HG02938 (cell line): Measurements from ENCODE around the gene UBE2K.
"Not testable (repeated sequence)": the region's sequence is repeated elsewhere in the genome, so short reads cannot be mapped to it uniquely, and the experiment has no call there.

ENCODE experiments used
- ATAC-seq: cut with Tn5 transposase; IDR thresholded peaks from one replicate; pipeline ENCODE4 v1.9.1; 2021; ENCODE audit warnings: mild to moderate bottlenecking, moderate library complexity; ENCODE audit not compliant: unreplicated experiment

UBE2K gene, protein sequence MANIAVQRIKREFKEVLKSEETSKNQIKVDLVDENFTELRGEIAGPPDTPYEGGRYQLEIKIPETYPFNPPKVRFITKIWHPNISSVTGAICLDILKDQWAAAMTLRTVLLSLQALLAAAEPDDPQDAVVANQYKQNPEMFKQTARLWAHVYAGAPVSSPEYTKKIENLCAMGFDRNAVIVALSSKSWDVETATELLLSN

DNA sequence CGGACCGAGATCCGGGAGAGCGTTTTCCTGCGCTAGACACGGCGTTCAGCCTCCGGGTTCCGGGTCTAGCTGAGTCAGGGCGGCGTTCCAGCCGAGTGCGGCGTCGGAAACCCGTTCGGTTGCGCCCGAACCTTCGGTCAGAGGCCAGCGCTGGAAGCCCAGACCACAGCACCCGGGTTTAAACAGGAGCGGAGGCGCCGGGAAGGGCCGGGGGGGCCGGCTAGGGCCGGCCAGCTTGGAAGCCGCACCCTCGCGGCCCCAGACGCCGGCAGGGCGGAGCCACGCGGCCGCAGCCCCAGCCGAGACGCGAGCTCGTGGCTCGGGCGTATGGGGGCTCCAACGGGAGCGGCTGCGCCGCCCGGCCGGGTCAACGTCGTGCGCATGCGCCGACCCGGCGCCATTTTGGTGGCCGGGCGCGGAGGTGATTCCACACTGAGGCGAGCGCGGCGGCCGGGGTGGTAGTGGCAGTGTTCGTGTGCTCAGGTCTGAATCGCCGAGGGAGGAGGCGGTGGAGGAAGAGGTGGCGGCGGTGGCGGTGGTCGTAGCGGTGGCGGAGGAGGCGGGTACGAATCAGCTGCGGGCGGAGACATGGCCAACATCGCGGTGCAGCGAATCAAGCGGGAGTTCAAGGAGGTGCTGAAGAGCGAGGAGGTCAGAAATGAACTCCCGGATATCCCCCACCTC lies at the start of gene UBE2K:
UBE2K (plus strand) TSS at position 397 of the 684 bp plus-strand sequence; CDS start at position 589, 192 bp downstream.
- ATAC-seq = peak; percentile 55

DNA sequence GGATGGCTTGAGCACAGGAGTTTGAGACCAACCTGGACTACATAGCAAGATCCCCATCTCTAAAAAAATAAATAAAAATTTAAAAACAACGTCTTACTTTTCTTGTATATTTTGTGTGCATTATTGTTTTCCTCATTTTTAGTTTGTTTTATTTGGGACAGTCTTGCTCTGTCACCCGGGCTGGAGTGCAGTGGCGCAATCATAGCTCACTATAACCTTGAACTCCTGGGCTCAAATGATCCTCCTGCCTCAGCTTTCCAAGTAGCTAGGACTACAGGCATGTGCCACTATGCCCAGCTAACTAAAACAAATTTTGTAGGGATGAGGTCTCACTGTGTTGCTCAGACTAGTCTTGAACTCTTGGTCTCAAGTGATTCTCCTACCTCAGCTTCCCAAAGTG lies 49.7 kb upstream of the UBE2K start:
- ATAC-seq = no peak

DNA sequence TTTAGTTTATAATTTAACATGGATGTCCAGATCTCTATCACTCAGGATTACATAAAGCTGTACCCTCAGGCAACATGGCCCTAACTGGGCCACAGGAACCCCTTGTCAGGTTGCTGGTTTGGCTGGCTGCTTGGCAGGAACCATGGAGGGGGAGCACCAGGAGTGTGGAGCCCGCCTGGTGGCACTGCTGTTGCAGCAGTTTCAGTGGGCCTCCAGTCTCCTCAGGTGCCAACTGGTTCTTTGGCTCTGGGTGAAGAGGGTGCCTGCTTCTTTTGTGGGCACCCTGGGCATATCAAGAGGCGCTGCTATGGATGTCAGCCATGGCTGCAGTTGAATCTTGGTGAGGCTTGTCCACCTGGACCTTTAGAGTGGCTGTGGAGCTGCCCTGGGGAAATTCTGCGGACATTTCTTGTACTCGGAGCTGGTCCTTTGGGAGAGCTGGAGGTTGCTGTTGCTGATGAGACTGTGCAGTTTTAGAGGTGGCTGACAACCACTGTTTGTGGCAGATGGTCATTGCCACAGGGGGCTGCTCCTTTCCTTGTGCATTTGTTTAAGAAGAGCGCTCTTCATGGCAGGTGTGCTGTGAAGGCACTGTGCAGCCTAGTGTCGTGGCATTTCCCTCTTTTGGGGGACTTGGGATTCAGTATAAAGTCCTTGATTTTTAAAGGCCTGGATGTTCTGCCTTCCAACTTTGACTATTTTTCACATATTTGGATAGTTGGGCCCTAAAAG lies 48.9 kb upstream of the UBE2K start:
- ATAC-seq = no peak

DNA sequence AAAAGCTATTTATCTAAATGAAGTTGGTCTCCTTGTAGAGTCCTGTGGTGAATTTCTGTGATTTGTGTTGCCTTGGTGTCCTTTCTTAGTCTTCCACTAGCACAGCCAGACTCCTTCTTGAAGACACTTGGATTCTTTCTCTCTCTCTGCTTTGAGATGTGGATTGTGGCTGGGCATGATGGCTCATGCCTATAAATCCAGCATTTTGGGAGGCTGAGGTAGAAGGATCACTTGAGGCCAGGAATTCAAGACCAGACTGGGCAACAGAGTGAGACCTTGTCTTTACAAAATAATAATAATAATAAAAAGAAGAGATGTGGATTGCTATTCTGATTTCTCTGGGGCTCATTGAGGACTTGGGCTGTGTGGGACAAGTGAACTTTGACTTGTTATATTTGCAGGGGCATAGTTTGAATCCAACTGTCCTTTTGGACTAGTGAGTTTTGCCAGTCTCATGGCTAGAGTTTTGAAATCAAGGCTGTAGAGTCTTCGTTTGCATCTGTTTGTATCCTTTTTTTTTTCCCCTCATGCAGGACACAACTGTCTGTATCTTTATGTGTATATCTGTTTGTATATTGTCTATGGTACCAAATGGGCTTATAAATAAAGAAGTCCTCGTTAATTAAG lies 48.2 kb upstream of the UBE2K start:
- ATAC-seq = no peak

DNA sequence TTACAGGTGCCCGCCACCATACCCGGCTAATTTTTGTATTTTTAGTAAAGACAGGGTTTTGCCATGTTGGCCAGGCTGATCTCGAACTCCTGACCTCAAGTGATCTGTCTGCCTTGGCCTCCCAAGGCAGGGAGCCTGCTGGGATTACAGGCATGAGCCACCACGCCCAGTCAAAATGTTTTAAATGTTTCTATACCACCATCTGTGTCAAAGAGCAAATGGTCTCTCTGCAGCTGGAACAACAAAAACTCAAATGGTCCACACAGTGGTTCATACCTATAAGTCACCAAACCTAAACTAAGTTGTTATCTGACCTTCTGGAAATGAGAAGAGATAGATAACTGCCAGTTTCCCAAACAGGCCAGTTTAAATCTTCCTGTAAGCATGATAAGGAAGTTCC lies 46.4 kb upstream of the UBE2K start:
- not testable (repeated sequence) for ATAC-seq

DNA sequence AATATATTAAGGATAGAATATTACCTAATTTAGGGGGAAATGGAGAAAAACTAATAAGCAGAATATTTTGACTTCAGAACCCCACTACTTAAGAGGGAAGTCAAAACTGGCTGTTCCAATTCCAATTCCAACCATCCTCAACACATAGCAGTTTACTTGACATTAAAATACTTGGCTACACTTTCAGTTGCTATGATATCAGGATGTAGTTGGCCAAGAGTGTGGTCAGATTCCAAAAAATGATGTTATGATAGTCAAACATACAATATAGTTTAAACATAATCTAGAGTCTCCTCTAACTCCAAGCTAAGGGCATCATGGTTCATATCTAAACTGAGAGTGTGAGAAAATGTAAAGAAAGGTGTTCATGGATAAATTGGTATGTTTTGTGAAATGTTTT lies 42.7 kb upstream of the UBE2K start:
- ATAC-seq = no peak

DNA sequence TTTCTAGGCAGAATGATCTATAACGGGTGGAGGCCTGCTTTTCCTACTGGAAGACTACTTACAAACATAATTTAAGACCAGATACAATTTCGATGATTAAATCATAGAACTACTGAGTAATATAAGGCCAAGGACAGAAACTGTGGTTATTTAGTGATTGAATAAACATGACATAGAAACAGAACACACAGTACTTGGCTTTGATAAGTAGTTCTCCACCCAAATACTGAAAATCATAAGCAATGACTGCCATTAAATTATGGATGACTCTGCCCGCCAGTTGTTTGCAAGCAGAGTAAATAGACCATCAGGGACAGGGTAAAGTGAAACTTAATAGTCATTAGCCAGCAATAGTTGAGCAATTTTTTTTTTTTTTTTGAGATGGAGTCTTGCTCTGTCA lies 42.1 kb upstream of the UBE2K start:
- no peak for ATAC-seq

DNA sequence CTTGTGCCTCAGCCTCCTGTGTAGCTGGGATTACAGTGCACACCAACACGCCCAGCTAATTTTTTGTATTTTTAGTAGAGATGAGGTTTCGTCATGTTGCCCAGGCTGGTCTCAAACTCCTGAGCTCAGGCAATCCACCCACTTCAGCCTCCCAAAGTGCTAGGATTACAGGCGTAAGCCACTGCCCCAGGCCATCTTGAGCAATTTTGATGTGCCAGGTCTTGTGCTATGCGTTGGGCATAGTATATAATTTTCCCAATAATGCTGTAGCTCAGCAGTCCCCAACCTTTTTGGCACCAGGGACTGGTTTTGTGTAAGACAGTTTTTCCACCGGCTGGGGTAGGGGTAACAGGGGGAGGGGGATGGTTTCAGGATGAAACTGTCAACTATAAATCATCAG lies 41.3 kb upstream of the UBE2K start:
- ATAC-seq = not testable (repeated sequence)

DNA sequence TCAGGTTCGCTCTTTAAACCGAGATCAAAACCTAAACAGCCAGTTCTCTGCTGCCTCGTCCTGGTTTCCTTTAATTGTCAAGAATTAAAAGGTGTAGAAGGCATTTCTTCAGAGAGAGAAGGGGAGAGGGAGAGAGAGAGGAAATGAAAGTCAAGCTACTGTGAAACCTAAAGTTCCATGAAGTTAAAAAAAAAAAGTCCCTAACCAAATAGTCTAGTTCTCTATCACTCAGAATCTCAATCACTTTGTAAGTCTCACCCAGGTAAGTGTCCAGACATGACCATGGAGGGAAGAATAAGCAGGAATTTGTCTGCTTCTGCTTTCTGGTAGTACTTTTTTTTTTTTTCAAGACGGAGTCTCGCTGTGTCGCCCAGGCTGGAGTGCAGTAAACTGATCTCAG lies 40.5 kb upstream of the UBE2K start:
- peak; percentile 73 for ATAC-seq

DNA sequence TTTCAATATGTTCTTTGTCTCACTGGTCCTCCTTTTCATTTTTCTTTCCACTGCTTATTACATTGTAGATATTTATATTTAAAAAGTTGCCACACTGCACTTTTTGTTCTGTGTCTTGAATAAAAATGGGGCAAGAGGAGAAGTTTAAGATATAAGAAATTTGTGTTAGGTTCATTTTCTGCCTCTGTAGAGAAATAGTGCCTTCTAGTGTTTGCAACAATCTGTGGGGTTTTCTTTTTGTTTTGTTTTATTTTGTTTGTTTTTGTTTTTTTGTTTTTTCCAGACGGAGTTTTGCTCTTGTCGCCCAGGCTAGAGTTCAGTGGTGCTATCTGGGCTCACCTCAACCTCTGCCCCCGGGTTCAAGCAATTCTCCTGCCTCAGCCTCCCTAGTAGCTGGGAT lies 39.2 kb upstream of the UBE2K start:
- ATAC-seq = no peak

DNA sequence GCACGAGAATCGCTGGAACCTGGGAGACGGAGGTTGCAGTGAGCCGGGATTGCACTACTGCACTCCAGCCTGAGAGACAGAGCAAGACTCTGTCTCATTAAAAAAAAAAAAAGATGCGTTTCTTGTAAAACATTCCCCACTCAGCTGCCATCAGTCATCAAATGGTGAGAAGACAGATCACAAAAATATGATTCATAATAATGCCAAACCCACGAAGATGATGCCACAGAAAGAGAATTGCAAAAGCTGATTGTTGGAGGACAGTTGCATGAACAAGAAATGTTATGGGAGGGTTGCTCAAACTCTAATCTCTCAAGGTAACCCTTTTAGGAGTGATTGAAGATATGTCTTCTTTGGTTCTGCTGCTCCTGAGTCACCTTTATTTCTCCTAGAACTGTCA lies 37.9 kb upstream of the UBE2K start:
- ATAC-seq = no peak

DNA sequence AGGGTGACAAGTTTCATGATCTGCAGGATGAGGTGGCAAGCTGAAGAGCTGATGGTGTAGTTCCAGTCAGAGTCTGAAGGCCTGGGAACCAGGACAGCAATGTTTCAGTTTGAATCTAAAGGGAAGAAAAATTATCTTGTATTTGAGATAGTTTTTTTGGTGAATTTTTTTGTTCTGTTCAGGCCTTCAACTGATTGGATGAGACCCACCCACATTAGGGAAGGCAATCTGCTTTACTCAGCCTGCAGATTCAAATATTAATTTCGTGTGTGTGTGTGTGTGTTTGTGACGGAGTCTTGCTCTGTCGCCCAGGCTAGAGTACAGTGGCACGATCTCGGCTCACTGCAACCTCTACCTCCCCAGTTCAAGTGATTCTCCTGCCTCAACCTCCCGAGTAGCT lies 37.2 kb upstream of the UBE2K start:
- ATAC-seq = no peak

DNA sequence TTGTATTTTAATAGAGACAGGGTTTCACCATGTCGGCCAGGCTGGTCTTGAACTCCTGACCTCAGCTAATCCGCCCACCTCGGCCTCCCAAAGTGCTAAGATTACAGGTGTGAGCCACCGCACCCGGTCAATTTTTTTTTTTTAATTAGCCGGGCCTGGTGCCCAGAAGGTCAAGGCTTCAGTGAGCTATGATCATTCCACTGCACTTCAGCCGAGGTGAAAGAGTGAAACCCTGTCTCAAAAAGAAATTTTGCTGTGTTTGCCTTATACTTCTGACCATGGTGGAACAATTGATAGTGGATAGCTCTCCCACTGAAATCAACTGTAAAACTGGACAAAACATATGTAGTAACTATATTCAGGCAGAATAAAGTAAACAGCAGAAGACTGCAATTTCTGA lies 35.3 kb upstream of the UBE2K start:
- ATAC-seq = no peak

DNA sequence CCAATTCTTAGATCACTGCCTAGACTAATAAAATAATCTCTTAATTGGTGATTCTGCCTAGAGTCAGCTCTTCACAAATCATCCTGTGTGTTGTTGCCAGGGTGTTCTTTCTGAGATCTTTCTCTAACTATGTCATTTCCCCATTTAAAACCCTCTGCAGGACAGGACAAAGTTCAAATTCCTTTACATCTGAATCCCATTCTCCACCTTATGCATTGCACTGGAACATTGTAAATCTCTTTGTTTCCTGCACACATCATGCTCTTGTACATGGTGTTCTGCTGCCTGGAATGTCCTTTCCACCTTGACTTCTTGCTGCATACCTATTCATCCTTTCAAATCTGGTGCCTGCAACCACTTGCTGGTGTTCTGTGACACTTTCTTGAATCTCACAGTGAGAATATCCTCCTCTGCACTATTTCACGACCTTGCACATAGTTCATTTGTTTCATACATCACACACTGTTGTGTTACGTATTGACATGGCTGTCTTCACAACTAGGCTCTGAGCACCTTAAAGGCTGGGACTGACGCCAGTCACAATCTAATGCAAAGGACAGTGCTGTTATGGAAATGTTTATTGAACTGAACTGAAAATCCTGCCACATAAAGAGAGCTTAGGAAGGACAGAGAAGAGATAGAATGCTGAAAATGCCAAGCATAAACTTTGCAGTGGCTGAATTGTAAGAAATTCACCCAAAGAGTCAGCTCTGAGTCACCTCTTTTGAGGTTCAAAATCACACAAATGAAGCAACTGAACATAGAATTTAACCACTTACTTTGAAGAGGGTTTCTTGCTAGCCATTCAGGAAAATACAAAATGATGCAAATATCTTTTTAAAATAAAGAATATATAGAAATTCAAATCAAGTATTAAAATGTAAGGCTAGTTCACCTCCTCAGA lies 32.9 kb upstream of the UBE2K start:
- no peak for ATAC-seq

DNA sequence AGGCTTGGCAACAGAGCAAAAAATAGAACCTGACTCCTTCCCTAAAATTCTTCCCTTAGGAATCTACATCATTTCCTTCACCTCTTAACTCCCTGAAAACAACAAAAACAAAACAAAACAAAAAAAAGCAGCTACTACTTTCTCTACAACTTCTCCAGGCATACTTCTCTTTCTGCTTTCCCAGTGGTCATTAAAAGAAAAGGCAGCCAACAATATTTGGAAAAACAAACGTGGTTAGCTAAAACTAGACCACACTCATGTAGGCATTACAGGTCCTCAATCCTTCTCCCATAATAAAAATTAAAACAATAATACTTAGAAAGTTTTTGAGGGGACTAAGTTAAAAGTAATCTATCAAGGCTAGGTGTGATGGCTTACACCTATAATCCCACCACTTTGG lies 30.2 kb upstream of the UBE2K start:
- no peak for ATAC-seq

DNA sequence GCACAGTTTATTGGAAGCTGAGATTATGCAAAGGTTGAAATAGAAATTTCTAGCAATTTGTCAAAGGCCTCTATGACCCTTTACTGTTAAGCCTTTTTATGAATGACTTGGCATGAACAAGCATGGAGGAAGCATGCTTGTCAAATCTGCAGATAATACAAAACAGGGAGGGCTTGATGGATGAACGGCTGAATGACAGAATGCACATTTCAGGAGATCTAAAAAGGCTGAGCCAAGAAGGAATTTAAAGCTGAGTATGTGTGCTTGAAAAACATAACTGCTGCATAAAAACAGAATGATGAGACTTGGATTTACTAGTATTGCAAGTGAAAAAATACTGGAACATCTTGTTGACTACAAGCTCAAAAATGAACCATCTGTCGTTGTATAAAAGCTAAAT lies 29.0 kb upstream of the UBE2K start:
- no peak for ATAC-seq

DNA sequence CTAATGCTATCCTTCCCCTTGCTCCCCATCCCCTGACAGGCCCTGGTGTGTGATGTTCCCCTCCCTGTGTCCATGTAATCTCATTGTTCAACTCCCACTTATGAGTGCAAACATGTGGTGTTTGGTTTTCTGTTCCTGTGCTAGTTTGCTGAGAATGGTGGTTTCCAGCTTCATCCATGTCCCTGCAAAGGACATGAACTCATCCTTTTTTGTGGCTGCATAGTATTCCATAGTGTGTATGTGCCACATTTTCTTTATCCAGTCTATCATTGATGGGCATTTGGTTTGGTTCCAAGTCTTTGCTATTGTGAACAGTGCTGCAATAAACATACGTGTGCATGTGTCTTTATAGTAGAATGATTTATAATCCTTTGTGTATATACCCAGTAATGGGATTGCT lies 27.6 kb upstream of the UBE2K start:
- not testable (repeated sequence) for ATAC-seq

DNA sequence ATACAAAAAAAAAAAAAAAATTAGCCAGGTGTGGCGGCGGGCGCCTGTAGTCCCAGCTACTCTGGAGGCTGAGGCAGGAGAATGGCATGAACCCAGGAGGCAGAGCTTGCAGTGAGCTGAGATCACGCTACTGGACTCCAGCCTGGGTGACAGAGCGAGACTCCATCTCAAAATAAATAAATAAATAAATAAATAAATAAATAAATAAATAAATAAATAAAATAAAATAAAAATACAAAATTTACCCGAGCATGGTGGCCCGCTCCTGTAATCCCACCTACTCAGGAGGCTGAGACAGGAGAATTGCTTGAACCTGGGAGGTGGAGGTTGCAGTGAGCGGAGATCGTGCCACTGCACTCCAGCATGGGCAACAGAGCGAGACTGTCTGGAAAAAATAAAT lies 22.3 kb upstream of the UBE2K start:
- ATAC-seq = not testable (repeated sequence)

DNA sequence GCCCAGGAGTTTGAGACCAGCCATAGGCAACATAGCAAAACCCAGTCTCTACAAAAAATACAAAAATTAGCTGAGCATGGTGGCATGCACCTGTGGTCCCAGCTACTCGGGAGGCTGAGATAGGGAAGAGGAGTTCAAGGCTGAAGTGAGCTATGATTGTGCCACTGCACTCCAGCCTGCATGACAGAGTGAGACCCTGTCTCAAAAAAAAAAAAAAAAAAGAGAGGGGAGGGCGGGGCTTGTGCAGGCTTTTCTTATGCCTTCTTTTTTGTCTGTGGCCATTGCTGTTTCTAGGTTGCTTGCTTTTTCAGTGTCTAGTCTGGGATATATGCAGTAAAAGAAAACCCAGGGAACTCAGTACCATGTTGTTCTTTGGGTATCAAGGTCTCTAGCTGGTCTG lies 16.9 kb upstream of the UBE2K start:
- not testable (repeated sequence) for ATAC-seq

DNA sequence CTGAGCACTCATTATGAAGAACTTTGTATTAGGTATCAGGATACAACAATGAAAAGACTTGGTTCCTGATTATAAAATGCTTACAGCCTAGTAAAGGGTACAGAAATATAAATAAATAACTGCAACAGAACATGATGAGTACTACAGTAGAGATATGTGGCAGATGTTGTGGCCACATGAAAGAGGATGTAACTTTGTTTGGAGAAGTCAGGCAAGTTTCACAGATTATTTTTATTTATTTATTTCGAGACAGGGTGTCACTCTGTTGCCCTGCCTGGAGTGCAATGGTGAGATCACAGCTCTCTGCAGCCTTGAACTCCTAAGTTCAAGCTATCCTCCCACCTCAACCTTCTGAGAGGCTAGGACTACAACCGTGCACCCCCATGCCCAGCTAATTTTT lies 15.8 kb upstream of the UBE2K start:
- ATAC-seq = peak; percentile 80

DNA sequence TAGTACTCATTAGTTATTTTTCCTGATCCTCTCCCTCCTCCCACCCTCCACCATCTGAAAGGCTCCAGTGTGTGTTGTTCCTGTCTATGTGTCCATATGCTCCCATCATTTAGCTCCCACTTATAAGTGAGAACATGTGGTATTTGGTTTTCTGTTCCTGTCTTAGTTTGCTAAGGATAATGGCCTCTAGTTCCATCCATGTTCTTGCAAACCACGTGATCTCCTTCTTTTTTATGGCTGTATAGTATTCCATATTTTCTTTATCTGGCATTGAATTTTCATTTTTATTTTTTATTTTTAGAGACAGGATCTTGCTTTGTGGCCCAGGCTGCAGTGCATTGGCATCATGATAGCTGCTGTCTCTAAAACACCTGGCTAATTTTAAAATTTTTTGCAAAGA lies 11.9 kb upstream of the UBE2K start:
- no peak for ATAC-seq
